GM19099 (cell line): Measurements from ENCODE around the gene BFSP1.

ENCODE experiments used
- POLR2A ChIP-seq: IDR thresholded peaks from 3 replicates; pipeline ENCODE4 v1.6.1; 2011; ENCODE audit warnings: low read depth; ENCODE audit not compliant: insufficient read length; ENCODE audit errors: extremely low read depth

Gene BFSP1

DNA sequence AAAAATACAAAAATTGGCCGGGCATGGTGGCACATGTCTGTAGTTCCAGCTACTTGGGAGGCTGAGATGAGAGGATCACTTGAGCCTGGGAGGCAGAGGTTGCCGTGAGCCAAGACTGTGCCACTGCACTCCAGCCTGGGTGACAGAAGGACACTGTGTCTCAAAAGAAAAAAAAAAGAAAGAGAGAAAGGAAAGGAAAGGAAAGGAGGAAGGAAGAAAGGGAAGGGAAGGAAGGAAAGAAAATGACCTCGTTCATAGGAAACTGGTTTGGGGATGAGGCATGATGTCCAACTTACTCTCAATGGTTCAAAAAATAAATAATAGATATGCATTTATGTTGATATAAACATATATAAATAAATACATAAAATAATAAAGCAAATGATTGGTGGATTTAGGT, 6.8 kb upstream of the BFSP1 start:
- TF ChIP-seq POLR2A, result no peak

DNA sequence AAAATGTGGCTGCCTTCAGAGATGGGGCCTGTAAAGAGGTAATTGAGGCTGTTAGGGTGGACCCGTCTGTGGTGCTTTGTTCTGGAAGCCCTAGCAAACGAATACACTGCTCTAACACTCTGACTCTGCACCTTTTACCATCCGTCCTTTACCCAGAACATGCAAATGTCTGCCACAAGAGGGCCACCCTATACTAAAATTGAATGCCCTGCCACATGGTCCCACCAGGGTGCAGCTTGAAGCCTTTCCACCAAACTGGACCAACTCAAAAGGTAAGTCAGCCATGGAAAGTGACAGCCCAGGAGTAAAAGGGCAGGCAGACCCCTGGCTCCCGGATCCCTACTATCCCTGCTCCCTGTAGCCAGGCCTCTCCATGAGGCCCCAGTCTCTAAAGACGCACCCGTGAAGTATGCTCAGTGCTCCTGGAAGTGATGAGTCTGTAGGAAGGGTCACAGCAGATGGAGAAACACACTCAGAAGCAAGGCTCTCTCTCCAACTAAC, 5.8 kb upstream of the BFSP1 start:
- no peak for TF ChIP-seq POLR2A

DNA sequence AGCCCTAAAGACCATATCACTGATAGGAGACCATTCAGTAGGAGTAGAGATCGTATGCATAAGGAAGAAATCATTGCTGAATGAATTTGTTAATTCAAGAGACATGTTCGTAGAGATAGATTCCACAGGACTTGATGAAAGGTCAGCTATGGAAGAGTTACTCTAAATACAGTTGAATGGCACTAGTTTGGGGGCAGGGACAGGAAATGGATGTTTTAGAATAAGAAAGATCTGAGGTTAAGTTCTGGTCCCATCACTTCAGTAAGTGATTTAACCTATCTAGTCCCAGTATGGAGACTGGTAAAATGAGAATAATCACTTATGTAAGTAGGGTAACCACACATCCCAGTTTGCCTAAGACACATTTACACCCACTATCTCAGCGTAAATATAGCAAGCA, 2.9 kb upstream of the BFSP1 start:
- TF ChIP-seq POLR2A, result no peak

DNA sequence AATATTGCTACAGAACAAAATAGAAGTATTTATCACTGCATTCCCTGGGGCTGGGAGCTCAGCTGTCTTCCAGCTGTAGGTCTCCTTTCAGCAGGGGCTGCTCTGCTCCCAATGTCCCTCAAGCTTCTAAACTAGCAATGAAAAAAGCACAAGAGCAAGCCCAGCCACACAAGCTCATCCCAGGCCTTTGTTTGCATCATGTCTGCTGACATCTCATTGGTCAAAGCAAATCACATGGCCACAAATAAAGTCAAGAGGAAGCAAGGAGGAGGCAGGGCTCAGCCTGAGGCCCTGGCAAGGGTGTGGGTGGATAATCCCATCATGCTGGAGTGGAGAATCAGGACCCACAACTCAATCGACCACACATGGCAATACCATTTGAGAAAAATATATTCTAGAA, 2.2 kb upstream of the BFSP1 start:
- TF ChIP-seq POLR2A, result no peak

DNA sequence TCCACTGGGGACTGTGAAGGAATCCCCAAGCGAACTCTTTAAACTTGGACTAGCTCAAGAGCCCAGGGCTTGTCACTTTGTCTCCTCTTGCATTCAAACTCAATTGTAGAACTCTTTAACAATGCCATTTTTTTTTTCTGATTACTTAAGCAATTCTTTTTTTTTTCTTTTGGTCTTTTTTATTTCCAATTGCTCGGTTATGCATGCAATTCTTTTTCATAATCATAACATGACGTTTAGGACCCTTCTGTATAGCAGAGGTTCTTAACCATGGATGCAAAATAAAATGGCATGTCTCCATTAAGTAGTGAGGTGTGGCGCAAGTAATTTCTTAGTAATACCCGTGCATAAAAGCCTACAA, 466 bp upstream of the BFSP1 start:
- TF ChIP-seq POLR2A, result no peak

DNA sequence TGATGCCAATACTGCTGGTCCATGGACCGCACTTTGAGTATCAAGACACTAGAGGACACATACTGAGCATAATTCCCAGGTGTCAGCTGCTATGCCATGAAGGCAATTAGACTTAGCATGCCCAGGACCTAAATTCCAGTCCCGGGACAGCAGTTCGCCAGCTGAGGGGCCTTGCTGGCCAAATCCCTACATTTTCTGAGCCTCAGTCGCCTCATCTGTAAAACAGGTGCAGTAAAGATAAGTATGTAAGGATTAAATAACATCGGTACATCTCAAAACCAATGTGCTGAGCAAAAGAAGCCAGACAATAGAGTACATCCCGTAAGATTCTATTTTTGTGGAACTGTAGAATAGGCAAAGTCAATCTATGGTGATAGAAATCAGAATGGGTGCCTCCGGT, 1.0 kb downstream of the BFSP1 start:
- TF ChIP-seq POLR2A, result no peak

DNA sequence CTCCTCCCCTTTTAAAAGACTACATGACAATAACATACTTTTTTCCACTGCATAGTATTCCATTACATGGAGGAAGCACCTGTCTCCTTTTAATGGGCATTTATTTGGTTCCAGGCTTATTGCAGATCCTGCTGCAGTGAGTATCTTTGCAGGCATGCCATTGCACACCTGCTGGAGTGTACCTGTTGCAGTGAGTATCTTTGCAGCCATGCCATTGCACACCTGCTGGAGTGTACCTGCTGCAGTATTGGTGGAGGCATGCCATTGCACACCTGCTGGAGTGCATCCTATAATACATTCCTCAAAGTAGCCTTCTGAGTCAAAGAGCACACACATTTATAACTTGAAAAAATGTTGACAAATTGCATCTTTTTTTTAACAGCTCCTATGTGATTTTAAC, 1.6 kb downstream of the BFSP1 start:
- no peak for TF ChIP-seq POLR2A

DNA sequence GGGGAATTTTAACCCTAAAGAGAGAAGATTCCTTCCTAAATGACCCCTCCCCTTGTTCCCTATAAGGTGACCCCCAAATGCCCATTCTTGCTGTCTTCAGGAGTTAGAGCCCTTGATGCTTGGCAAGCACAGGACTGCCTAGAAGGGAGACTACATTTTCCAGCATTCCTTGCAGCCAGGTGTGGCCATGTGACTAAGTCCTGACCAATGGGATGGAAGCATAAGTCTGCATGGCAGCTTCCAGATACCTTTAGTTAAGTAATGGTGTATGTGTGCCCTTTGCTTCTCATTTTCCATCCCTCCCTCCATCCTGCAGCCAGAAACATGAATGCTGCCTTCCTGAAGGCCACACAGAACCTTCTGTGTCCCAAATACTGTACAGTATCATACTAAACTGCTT, 5.5 kb downstream of the BFSP1 start:
- no peak for TF ChIP-seq POLR2A

DNA sequence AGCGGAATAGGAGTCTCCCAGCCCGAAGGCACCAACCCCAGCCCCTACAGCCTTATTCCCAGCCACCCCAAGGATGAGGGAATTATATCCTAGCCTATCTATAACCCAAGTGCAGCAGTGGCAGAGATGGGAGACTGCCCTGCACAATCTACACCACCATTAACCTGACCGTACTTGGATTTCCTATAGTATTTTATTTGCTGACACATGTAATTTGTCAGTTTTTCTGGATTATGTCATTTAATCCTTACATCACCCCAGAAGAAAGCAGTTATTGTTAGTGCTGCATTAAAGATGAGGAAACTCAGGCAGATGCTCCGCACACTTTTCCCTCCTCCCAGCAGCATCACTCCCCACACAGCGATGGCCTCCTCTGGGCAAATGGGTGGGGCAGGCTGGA, 6.0 kb downstream of the BFSP1 start:
- no peak for TF ChIP-seq POLR2A

DNA sequence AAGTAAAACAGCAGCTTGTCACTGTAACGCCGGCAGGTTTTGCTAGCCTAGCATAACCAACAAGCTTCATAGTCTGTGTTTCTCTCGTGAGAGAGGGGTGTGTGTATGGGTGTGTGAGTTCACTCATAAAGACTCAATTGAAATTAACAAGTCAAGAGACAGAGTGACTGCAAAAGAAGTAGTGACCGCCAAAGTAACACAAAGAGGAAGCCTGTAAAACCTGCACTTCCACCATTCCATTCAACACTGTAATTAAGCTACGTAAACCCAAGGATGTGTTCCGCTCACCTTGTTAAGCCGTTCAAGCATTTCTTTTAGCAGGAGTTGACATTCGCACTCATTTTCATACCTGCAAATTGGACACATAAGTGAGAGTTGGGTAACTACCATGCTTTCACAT, 6.6 kb downstream of the BFSP1 start:
- TF ChIP-seq POLR2A, result no peak

DNA sequence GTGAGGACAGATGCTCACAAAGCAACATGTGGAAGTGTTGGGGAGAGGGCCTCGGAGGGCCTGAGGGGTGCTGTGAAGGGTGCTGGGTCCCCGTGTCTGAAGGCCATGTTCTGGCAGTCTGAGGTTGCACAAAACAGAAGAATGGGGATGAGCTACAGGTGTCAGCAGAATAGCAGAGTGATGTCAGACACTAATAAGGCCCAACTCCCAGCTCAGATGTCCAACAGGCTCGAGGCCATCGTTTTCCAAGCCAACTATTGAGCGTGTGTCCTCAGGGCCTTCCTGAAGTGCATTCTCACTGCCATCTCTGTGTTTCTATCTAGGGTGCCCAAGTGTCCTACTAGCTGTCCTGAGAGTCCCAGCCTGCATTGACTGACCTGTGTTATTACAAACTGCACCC, 7.9 kb downstream of the BFSP1 start:
- no peak for TF ChIP-seq POLR2A

DNA sequence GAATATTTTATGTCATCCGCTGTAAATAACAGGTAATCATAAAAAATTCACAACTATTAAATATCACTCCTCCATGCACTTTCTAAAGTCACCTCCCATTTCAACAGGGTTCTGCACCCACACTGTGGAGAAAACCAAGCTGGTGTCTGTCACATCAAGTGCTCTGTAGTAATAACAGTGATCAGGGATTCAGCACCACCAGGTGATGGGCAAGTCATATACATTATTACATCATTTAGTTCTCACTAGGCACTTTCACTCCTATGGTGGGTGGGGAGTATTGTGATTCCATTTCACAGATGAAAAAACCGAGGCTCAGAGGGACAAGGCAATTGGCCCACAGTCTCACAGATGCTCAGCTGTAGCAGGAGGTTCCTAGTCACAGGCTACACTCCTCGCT, 8.7 kb downstream of the BFSP1 start:
- TF ChIP-seq POLR2A, result no peak

DNA sequence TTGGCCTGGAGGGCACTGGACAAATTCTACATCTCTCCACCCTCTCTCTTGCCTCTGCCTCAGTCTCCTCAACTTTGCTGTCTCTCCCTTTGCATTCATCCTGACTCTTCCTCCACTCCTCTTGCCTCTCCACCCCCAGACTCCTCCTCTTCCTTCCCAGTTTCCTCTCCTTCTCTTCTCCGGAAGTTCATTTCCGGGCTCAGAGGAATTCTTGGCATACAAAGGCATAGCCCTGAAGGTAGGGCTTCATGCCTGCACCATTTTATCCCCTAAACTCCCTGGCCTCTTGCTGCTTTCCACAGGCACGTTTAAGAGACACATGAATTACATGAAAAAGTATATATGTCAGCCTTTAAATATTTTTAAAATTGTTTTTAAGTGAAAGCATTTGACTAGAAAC, 10.6 kb downstream of the BFSP1 start:
- no peak for TF ChIP-seq POLR2A

DNA sequence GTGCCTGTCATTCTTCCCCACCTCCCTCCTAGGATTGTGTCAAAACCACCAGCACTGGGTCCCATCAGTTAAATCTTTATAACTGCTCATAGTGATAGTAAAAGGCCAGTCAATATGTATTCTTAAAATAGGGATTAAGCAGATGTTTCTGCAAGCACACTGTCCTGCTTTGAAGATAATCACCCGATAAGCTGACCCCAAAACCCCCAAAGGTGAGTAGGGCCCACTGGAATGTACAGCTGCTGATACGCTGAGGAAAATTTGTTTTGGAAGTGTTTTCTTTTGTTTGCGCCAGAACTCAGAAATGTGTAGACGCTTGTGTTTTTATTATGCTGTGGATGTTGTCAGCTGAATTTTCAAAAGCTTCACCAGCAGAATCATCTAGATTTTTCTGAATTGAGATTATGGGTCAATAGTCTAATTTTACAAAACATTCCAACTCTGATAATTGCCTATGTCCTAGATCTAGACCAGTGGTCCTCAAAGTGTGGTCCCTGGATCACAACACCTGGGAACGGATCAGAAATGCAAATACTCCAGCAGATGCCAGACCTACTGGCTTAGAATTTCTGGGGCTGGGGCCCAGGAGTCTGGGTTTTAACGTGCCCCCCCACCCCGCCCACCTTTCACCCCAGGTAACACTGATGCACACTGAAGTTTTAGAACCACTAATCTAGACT, 11.4 kb downstream of the BFSP1 start:
- no peak for TF ChIP-seq POLR2A

DNA sequence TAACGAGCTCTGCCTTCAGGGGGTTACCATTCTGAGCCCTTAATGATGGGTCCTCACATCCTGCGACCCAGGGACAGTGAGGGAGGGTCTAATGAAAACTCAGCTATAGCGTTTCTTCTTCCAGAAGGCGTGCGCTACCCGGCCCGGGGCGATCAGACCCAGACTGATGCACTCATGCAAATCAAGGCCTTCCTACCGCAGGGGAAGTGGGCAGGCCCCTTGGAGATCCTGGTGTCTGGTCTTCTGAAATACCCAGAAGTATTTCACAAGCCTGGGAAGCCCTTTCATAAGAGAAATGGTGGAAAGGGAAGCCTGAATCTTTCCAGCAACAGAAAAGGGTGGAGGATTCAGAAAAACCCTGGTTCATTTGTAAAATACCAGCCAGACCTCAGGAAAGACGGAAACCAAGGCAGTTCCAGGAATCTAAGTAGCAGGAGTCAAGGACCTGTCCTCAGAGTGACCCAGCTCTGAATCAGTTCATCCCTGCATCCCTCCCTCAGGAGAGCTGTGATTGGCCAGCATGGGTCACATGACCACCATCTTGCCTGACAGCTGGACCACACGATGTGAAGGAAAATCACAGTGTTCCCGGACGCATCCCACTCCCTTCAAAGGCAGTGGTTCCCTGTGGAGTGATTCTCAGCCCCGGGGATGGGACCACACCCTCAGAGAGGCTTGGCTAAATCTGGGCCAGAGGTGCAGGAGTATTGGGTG, 12.7 kb downstream of the BFSP1 start:
- TF ChIP-seq POLR2A, result no peak

DNA sequence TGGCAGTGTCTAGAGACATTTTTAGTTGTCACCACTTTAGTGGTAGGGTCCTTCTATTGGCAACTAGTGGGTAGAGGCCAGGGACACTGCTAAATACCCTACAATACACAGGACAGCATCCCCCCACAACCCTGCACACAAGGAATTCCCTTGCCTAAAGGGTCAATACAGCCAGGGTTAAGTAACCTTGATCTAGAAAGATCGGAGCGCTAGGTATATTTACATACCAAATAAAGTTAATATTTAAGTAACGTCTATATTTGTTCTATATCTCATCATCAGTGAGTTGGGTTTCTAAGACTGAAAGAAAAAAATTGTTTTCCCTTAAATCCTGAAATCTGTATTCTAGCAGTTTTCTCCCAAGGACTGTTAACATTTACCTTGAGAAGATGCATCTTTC, 16.1 kb downstream of the BFSP1 start:
- TF ChIP-seq POLR2A, result no peak

DNA sequence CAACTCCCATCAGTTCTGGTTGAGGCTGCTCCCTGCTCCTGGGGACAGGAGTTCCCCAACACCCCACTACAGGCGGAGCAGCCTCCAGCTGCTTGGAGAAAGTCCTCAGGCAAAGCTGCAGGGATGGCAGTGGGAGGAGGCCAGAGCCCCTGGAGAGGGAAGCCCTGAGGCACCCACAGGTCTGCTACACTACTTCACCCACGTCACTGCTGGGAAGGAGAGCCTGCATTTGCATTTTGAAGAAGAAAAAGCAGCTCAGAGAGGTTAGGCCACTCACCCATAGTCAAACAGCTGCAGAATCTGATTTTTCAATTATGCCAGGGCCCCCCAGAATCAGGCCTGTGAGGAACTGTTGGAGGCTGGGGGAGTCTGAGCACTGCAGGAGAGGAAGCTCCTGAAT, 17.2 kb downstream of the BFSP1 start:
- no peak for TF ChIP-seq POLR2A

DNA sequence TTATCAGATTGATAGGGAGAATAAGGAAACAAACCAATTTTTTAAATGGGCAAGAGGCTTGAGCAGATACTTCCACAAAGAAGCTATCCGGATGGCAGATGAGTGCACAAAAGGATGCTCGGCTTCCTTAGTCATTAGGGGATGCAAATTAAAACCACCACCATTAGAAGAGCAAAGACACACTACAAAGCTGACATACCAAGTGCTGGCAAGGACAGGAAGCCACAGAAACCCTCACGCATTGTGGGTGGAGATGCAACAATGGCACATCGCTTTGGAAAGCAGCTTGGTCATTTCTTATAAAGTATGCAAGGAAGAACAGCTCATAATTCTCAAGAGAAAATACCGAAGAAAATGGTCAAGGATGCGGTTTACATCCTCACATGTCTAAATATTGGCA, 19.8 kb downstream of the BFSP1 start:
- no peak for TF ChIP-seq POLR2A

DNA sequence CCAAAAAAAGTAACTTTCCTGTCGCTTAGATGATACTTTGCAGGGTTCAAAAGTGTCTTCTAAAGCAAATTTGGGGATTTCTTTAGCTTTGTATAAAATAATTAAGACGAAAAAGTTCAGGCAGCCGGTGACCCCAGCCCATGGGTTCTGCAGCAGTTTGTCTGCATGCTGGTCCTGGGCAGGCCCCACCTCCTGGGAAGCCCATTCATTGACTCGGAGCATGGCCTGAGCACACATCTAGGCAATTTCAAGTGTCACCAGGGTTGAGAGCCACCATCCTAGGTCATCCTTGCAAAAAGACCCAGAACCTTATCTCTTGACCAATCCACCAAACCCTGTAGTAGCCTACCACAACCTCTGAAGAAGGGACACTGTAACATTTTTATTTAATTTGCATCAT, 20.6 kb downstream of the BFSP1 start:
- no peak for TF ChIP-seq POLR2A
